ENCODE results near the gene MAT1A.
"Not testable (repeated sequence)": the region's sequence is repeated elsewhere in the genome, so short reads cannot be mapped to it uniquely, and the experiment has no call there.

MAT1A gene

DNA sequence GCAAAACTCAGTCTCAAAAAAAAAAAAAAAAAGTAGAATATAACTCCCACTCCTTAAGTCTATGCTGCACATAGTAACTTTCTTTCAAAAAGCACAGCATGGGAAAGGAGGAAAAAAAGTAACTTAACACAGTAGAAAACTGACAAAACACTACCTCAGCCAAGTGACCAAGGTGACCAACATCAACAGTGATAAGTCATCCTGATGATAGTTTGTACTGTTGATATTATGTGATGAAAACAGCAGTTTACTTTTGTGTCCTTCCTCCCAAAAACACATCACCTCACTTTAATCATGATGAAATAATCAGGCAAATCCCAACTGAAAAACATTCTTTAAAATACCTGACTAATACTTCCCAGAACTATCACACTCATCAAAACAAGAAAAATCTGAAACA, 29.3 kb upstream of the MAT1A start:
- intact Hi-C loops (cut with DNase I; ENCODE audit: low total_unique reads) = no loop called here
- Histone ChIP-seq H3K36me3 (no peaks in the 10 kb centered on the region), H3K4me3 (no peak overlapping the region), H3K27ac (no peak overlapping the region), H3K9me3 (no peaks in the 10 kb centered on the region), H3K4me1 (no peaks in the 10 kb centered on the region), H3K27me3 (no peaks in the 10 kb centered on the region)
- TF ChIP-seq, protein P1, sequence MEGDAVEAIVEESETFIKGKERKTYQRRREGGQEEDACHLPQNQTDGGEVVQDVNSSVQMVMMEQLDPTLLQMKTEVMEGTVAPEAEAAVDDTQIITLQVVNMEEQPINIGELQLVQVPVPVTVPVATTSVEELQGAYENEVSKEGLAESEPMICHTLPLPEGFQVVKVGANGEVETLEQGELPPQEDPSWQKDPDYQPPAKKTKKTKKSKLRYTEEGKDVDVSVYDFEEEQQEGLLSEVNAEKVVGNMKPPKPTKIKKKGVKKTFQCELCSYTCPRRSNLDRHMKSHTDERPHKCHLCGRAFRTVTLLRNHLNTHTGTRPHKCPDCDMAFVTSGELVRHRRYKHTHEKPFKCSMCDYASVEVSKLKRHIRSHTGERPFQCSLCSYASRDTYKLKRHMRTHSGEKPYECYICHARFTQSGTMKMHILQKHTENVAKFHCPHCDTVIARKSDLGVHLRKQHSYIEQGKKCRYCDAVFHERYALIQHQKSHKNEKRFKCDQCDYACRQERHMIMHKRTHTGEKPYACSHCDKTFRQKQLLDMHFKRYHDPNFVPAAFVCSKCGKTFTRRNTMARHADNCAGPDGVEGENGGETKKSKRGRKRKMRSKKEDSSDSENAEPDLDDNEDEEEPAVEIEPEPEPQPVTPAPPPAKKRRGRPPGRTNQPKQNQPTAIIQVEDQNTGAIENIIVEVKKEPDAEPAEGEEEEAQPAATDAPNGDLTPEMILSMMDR (IDR thresholded peaks at IDR 0.05) = no peak
- DNase-seq = no peak

DNA sequence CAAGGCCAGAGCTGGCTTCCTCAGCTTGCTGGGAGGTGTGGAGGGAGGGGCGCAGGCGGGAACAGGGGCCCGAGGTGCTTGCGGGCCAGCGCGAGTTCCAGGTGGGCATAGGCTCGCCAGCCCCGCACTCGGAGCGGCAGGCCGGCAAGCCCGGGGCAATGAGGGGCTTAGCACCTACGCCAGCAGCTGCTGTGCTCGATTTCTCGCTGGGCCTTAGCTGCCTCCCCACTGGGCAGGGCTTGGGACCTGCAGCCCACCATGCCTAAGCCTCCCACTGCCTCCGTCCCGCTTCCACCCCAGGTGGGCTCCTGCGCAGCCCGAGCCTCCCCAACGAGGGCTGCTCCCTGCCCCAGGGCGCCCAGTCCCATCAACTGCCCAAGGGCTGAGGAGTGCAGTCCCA, 25.9 kb upstream of the MAT1A start:
- Histone ChIP-seq H3K4me3 (no peak overlapping the region), H3K4me1 (no peaks in the 10 kb centered on the region), H3K27me3 (no peaks in the 10 kb centered on the region), H3K9me3 (no peaks in the 10 kb centered on the region), H3K27ac (no peak overlapping the region), H3K36me3 (no peaks in the 10 kb centered on the region)
- intact Hi-C loops (cut with DNase I; ENCODE audit: low total_unique reads) = no loop called here
- TF ChIP-seq, protein P1 (IDR thresholded peaks at IDR 0.05) = no peak
- DNase-seq = no peak

DNA sequence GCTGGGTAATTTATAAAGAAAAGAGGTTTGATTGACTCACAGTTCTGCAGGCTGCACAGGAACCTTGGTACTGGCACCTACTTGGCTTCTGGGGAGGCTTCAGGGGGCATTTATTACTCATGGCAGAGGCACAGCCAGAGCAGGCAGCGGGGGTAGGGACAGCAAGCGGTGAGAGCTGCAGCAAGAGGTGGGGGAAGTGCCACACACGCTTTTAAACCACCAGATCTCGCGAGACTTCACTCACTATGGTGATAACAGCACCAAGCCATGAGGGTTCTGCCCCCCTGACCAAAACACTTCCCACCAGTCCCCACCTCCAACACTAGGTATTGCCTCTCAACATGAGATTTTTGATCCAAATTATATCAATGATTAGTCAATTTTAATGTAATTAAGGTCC, 24.1 kb upstream of the MAT1A start:
- DNase-seq = no peak
- H3K27me3 ChIP-seq = no peaks in the 10 kb centered on the region
- no peak overlapping the region for H3K27ac ChIP-seq
- no peaks in the 10 kb centered on the region for H3K4me1 ChIP-seq
- intact Hi-C loops (cut with DNase I; ENCODE audit: low total_unique reads) = no loop called here
- no peak overlapping the region for H3K4me3 ChIP-seq
- TF ChIP-seq, protein P1 (IDR thresholded peaks at IDR 0.05) = no peak
- no peaks in the 10 kb centered on the region for H3K36me3 ChIP-seq
- H3K9me3 ChIP-seq = no peaks in the 10 kb centered on the region

DNA sequence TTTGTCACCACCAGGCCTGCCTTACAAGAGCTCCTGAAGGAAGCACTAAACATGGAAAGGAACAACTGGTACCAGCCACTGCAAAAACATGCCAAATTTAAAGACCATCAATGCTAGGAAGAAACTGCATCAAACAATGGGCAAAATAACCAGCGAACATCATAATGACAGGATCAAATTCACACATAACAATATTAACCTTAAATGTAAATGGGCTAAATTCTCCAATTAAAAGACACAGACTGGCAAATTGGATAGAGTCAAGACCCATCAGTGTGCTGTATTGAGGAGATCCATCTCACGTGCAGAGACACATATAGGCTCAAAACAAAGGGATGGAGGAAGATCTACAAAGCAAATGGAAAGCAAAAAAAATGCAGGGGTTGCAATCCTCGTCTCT, 16.5 kb upstream of the MAT1A start:
- H3K27me3 ChIP-seq; intact Hi-C loops (cut with DNase I; ENCODE audit: low total_unique reads); H3K4me3 ChIP-seq; H3K9me3 ChIP-seq; H3K4me1 ChIP-seq; H3K36me3 ChIP-seq; H3K27ac ChIP-seq; DNase-seq: not testable (repeated sequence)

GRCh38 chr10:80296942-80297341, 7.5 kb upstream of the MAT1A start:
- Histone ChIP-seq H3K27ac (no peak overlapping the region), H3K27me3 (no peaks in the 10 kb centered on the region), H3K9me3 (peaks cover 0 to 17% (median 9%) of the 10 kb centered on the region in 3 donors), H3K4me1 (no peaks in the 10 kb centered on the region), H3K36me3 (no peaks in the 10 kb centered on the region), H3K4me3 (no peak overlapping the region)
- TF ChIP-seq, protein P1 (IDR thresholded peaks at IDR 0.05) = no peak
- no peak for DNase-seq
- intact Hi-C loops (cut with DNase I; ENCODE audit: low total_unique reads) = no loop called here

GRCh38 chr10:80292607-80293239, 3.3 kb upstream of the MAT1A start:
- Histone ChIP-seq H3K4me1 (no peaks in the 10 kb centered on the region), H3K4me3 (no peak overlapping the region), H3K27me3 (no peaks in the 10 kb centered on the region), H3K36me3 (no peaks in the 10 kb centered on the region), H3K9me3 (peaks cover 0 to 14% (median 7%) of the 10 kb centered on the region in 3 donors), H3K27ac (no peak overlapping the region)
- intact Hi-C loops (cut with DNase I; ENCODE audit: low total_unique reads) = no loop called here
- no peak for DNase-seq
- TF ChIP-seq, protein P1 (IDR thresholded peaks at IDR 0.05) = no peak
